22Rv1 (cell line): ENCODE data around the gene MEF2C.

Experiments used
- CTCF ChIP-seq: fragments of 450-650 bp; IDR thresholded peaks from 2 replicates; pipeline ENCODE4 v1.5.1; 2017; ENCODE audit warnings: mild to moderate bottlenecking
- ZFX ChIP-seq: fragments of 450-650 bp; IDR thresholded peaks from 2 replicates; pipeline ENCODE4 v1.6.1; 2017; ENCODE audit warnings: antibody characterized with exemption, borderline replicate concordance

GRCh38 chr5:88882276-88883038, 527 bp downstream of the MEF2C start:
- no peak for TF ChIP-seq CTCF
- TF ChIP-seq ZFX: no peak
